Upper lobe of right lung (tissue), 1 donor: ENCODE data around the gene CHST8. TPM values are rescaled to one million over a fixed set of nuclear protein-coding genes. Genes with fewer than 3 reads are reported as not detected.

Experiments used
- ATAC-seq: fragments of 200-7000 bp; cut with Tn5 transposase; one replicate; pipeline ENCODE4 v1.9.1; 2020; ENCODE audit warnings: mild to moderate bottlenecking, moderate library complexity
- DNase-seq: peaks from one replicate; pipeline ENCODE4 v3.0.0-alpha.2; 2020
- H3K27ac ChIP-seq: fragments of 200-600 bp; one replicate; pipeline ENCODE4 v1.8.0; 2022
- H3K27me3 ChIP-seq: fragments of 200-600 bp; one replicate; pipeline ENCODE4 v1.8.0; 2022; ENCODE audit warnings: mild to moderate bottlenecking
- H3K36me3 ChIP-seq: fragments of 200-600 bp; one replicate; pipeline ENCODE4 v1.8.0; 2022
- H3K4me1 ChIP-seq: fragments of 200-600 bp; one replicate; pipeline ENCODE4 v1.8.0; 2022
- H3K4me3 ChIP-seq: fragments of 200-600 bp; one replicate; pipeline ENCODE4 v1.8.0; 2022; ENCODE audit warnings: mild to moderate bottlenecking
- H3K9me3 ChIP-seq: fragments of 200-600 bp; one replicate; pipeline ENCODE4 v1.8.0; 2022
- CTCF ChIP-seq: fragments of 200-600 bp; IDR thresholded peaks from one replicate; pipeline ENCODE4 v1.8.0; 2022; ENCODE audit warnings: antibody characterized with exemption
- intact Hi-C: fragments of 100-400 bp; cut with DNase I; formaldehyde crosslinking; loops from one replicate; pipeline ENCODE4 v1.11.0; 2022
- total RNA-seq: library from RNA; stranded (reverse); fragmentation: NEBNext Ultra II Directional; extraction: Animal tissue kit (Norgen Biotek cat#: 25700); gene quantifications from one replicate; pipeline ENCODE4 v1.2.1, GENCODE V29; 2021
- donor health status: DM: no; HTN: yes; CAD: no; lungs with severe emphysema.

The CHST8 gene
- total RNA-seq, 1 donor from 2014 or later, result 0.64 TPM

GRCh38 chr19:33804021-33804799 lies 182.5 kb downstream of the CHST8 start:
- intact Hi-C loops, result no loop called here
- no peak for TF ChIP-seq CTCF
- H3K4me3 ChIP-seq, result no peak overlapping the region
- H3K9me3 ChIP-seq, result no peaks in the 10 kb centered on the region
- no peak for DNase-seq
- no peak overlapping the region for H3K27ac ChIP-seq
- H3K4me1 ChIP-seq, result no peaks in the 10 kb centered on the region
- H3K27me3 ChIP-seq, result no peaks in the 10 kb centered on the region
- H3K36me3 ChIP-seq, result peaks cover 33% of the 10 kb centered on the region
- ATAC-seq, result no peak

- Histone ChIP-seq H3K27ac (no peak overlapping the region), H3K36me3 (peaks cover 33% of the 10 kb centered on the region), H3K4me3 (no peak overlapping the region), H3K4me1 (no peaks in the 10 kb centered on the region), H3K27me3 (no peaks in the 10 kb centered on the region), H3K9me3 (no peaks in the 10 kb centered on the region)
- TF ChIP-seq CTCF, result no peak
- DNase-seq (no peak), ATAC-seq (no peak)
- intact Hi-C loops, result no loop called here
These were observed 183.6 kb downstream of the CHST8 start for GRCh38 chr19:33805313-33805712.

GRCh38 chr19:33805840-33806433 lies 184.2 kb downstream of the CHST8 start:
- no peak overlapping the region for H3K4me3 ChIP-seq
- H3K27me3 ChIP-seq, result no peaks in the 10 kb centered on the region
- H3K4me1 ChIP-seq, result no peaks in the 10 kb centered on the region
- no peaks in the 10 kb centered on the region for H3K9me3 ChIP-seq
- intact Hi-C loops, result no loop called here
- DNase-seq (no peak), ATAC-seq (no peak)
- no peak for TF ChIP-seq CTCF
- H3K36me3 ChIP-seq, result peaks cover 32% of the 10 kb centered on the region
- H3K27ac ChIP-seq, result no peak overlapping the region

- Histone ChIP-seq H3K27me3 (no peaks in the 10 kb centered on the region), H3K36me3 (peaks cover 32% of the 10 kb centered on the region), H3K27ac (no peak overlapping the region), H3K4me1 (no peaks in the 10 kb centered on the region), H3K4me3 (no peak overlapping the region), H3K9me3 (no peaks in the 10 kb centered on the region)
- intact Hi-C loops, result no loop called here
- ATAC-seq (no peak), DNase-seq (no peak)
- TF ChIP-seq CTCF, result no peak
These were observed 184.7 kb downstream of the CHST8 start for GRCh38 chr19:33806434-33806881.

GRCh38 chr19:33808399-33808798 lies 186.6 kb downstream of the CHST8 start:
- intact Hi-C loops, result no loop called here
- DNase-seq (no peak), ATAC-seq (no peak)
- Histone ChIP-seq H3K4me1 (no peaks in the 10 kb centered on the region), H3K4me3 (no peak overlapping the region), H3K36me3 (peaks cover 48% of the 10 kb centered on the region), H3K9me3 (no peaks in the 10 kb centered on the region), H3K27ac (no peak overlapping the region), H3K27me3 (no peaks in the 10 kb centered on the region)
- TF ChIP-seq CTCF, result no peak
